H1 (cell line): Measurements from ENCODE around the gene PHOSPHO1.

Experiments
- CEBPB ChIP-seq: IDR thresholded peaks from 2 replicates; pipeline ENCODE4 v1.6.1; 2012; ENCODE audit warnings: low read depth, low read length
- EP300 ChIP-seq, 2 experiments: IDR thresholded peaks; 1 replicate in 1 of 2; 2 replicates in 1 of 2; pipeline ENCODE4 v1.6.1; 2011 to 2012; ENCODE audit warnings: low read depth in 2 of 2, low read length in 2 of 2, mild to moderate bottlenecking in 2 of 2, borderline replicate concordance in 1 of 2, inconsistent platforms in 1 of 2, moderate library complexity in 1 of 2
- EZH2 ChIP-seq: fragments of 200-600 bp; sonication (generic); IDR thresholded peaks from 2 replicates; pipeline ENCODE4 v1.7.1; 2012; ENCODE audit warnings: low read depth, mild to moderate bottlenecking, moderate library complexity, low read length, inconsistent platforms; ENCODE audit not compliant: severe bottlenecking
- RAD21 ChIP-seq, 2 experiments: IDR thresholded peaks in 1 of 2; conservative IDR thresholded peaks in 1 of 2; 2 replicates each; pipeline ENCODE4 v1.6.1; 2011; ENCODE audit warnings: low read depth in 2 of 2, low read length in 2 of 2, improper control_type of control experiment in 1 of 2, inconsistent platforms in 1 of 2, mild to moderate bottlenecking in 1 of 2, moderate library complexity in 1 of 2
- RBBP5 ChIP-seq: IDR thresholded peaks from 2 replicates; pipeline ENCODE4 v1.7.1; 2012; ENCODE audit warnings: low read depth, mild to moderate bottlenecking, inconsistent platforms, low read length, moderate library complexity, borderline replicate concordance
- RFX5 ChIP-seq: IDR thresholded peaks from 2 replicates; pipeline ENCODE4 v1.6.1; 2011; ENCODE audit warnings: low read depth, low read length, improper control_type of control experiment, borderline replicate concordance
- SRF ChIP-seq: IDR thresholded peaks from 2 replicates; pipeline ENCODE4 v1.6.1; 2011; ENCODE audit warnings: mild to moderate bottlenecking, low read depth, low read length, moderate library complexity
- SUZ12 ChIP-seq: fragments of 200-600 bp; sonication (generic); IDR thresholded peaks from 2 replicates; pipeline ENCODE4 v1.6.1; 2012; ENCODE audit warnings: mild to moderate bottlenecking, inconsistent platforms, low read length, moderate library complexity, mixed read lengths
- TAF7 ChIP-seq: optimal IDR thresholded peaks from 2 replicates; pipeline ENCODE3; 2011; ENCODE audit warnings: low read depth, mild to moderate bottlenecking, inconsistent platforms, low read length, moderate library complexity, borderline replicate concordance
- TBP ChIP-seq: IDR thresholded peaks from 2 replicates; pipeline ENCODE4 v1.6.1; 2011; ENCODE audit warnings: low read depth, low read length, improper control_type of control experiment
- TCF12 ChIP-seq: IDR thresholded peaks from 2 replicates; pipeline ENCODE4 v1.6.1; 2011; ENCODE audit warnings: low read depth, mild to moderate bottlenecking, low read length
- TF ChIP-seq, protein P1 (sequence below): IDR thresholded peaks from 2 replicates; pipeline ENCODE4 v1.6.1; 2012; ENCODE audit warnings: inconsistent platforms
- TF ChIP-seq, protein P2 (sequence below), 3 experiments: IDR thresholded peaks; 1 replicate in 2 of 3; 2 replicates in 1 of 3; pipeline versions ENCODE4 v1.5.1 to v1.6.1; 2011; ENCODE audit warnings: low read length in 3 of 3, mild to moderate bottlenecking in 3 of 3, inconsistent platforms in 2 of 3, low read depth in 1 of 3, moderate library complexity in 1 of 3; ENCODE audit not compliant: insufficient read depth in 1 of 3; ENCODE audit errors: control extremely low read depth in 1 of 3

DNA sequence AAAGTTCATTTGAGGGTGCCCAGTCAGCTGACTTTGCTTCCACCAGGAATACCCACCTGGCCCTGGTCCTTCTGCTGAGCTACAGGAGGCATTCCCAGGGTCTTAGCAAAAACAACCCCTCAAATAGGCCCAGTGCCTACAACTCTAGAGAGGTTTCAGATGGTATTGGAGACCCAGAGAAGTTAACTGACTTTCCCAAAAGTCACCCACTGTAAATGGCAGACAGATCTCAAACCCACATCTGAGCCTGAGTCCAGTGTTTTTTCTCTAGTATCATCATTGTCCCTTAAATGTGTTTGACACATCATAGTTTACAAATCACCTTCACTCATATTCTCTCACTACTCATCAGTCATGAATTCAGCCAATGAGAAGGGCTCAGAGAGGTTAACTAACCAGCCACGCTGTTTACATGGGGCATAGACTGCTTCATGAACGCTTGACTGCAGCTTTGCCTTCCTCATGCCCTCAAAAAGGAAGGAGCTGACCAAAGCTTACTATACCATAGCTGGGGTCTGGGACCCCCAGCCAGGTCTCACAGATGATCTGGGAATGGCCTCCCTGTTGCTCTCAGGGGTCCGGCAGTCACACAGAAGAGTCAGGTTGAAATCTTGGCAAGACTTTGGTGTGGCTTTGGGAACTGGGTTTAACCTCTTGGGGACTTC, 3.7 kb downstream of the PHOSPHO1 start:
- TF ChIP-seq, protein P1, sequence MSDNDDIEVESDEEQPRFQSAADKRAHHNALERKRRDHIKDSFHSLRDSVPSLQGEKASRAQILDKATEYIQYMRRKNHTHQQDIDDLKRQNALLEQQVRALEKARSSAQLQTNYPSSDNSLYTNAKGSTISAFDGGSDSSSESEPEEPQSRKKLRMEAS: no peak
- TF ChIP-seq EZH2 (no peak), RBBP5 (no peak), TAF7 (no peak), EP300 (IDR thresholded peaks at IDR 0.05; ENCODE audit: borderline replicate concordance in 1 of 2, low read depth in 2 of 2, low read length in 2 of 2) (no peak), CEBPB (no peak), SRF (no peak), TCF12 (no peak), RAD21 (IDR thresholded peaks at IDR 0.05 in 1 of 2, conservative IDR thresholded peaks at IDR 0.05 in 1 of 2; ENCODE audit: low read depth in 2 of 2, low read length in 2 of 2) (no peak), TBP (no peak), SUZ12 (no peak), RFX5 (no peak)
- TF ChIP-seq, protein P2, sequence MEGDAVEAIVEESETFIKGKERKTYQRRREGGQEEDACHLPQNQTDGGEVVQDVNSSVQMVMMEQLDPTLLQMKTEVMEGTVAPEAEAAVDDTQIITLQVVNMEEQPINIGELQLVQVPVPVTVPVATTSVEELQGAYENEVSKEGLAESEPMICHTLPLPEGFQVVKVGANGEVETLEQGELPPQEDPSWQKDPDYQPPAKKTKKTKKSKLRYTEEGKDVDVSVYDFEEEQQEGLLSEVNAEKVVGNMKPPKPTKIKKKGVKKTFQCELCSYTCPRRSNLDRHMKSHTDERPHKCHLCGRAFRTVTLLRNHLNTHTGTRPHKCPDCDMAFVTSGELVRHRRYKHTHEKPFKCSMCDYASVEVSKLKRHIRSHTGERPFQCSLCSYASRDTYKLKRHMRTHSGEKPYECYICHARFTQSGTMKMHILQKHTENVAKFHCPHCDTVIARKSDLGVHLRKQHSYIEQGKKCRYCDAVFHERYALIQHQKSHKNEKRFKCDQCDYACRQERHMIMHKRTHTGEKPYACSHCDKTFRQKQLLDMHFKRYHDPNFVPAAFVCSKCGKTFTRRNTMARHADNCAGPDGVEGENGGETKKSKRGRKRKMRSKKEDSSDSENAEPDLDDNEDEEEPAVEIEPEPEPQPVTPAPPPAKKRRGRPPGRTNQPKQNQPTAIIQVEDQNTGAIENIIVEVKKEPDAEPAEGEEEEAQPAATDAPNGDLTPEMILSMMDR (IDR thresholded peaks at IDR 0.05; ENCODE audit: control extremely low read depth in 1 of 3, insufficient read depth in 1 of 3, low read depth in 1 of 3, low read length in 3 of 3): no peak
